GM18508 (cell line): ENCODE results near the gene ASXL1.
"Not testable (repeated sequence)": the region's sequence is repeated elsewhere in the genome, so short reads cannot be mapped to it uniquely, and the experiment has no call there.

Source experiments
- ATAC-seq: cut with Tn5 transposase; IDR thresholded peaks from one replicate; pipeline ENCODE4 v1.9.1; 2021; ENCODE audit warnings: moderate number of reproducible peaks; ENCODE audit not compliant: insufficient read depth, unreplicated experiment

The ASXL1 gene

GRCh38 chr20:32333988-32334885 is 23.9 kb upstream of the ASXL1 start:
- ATAC-seq, result no peak

- ATAC-seq, result no peak
Observed at GRCh38 chr20:32336918-32337347, 21.2 kb upstream of the ASXL1 start.

- ATAC-seq, result no peak
Observed at GRCh38 chr20:32337937-32338661, 20.0 kb upstream of the ASXL1 start.

- ATAC-seq, result no peak
Observed at GRCh38 chr20:32338665-32339064, 19.5 kb upstream of the ASXL1 start.

GRCh38 chr20:32339116-32339515 is 19.0 kb upstream of the ASXL1 start:
- ATAC-seq, result no peak

- ATAC-seq, result not testable (repeated sequence)
Observed at GRCh38 chr20:32341053-32341452, 17.1 kb upstream of the ASXL1 start.

- ATAC-seq, result no peak
Observed at GRCh38 chr20:32343439-32343838, 14.7 kb upstream of the ASXL1 start.

- no peak for ATAC-seq
Observed at GRCh38 chr20:32344835-32345506, 13.2 kb upstream of the ASXL1 start.

- ATAC-seq, result no peak
Observed at GRCh38 chr20:32348207-32348606, 9.9 kb upstream of the ASXL1 start.

GRCh38 chr20:32350421-32350820 is 7.7 kb upstream of the ASXL1 start:
- no peak for ATAC-seq

GRCh38 chr20:32352121-32352720 is 5.9 kb upstream of the ASXL1 start:
- no peak for ATAC-seq

GRCh38 chr20:32353848-32354496 is 4.2 kb upstream of the ASXL1 start:
- no peak for ATAC-seq

- no peak for ATAC-seq
Observed at GRCh38 chr20:32354592-32355416, 3.3 kb upstream of the ASXL1 start.

- no peak for ATAC-seq
Observed at GRCh38 chr20:32355417-32355841, 2.7 kb upstream of the ASXL1 start.

- ATAC-seq, result not testable (repeated sequence)
Observed at GRCh38 chr20:32355907-32356621, 2.1 kb upstream of the ASXL1 start.

- no peak for ATAC-seq
Observed at GRCh38 chr20:32356622-32357374, 1.3 kb upstream of the ASXL1 start.

- no peak for ATAC-seq
Observed at GRCh38 chr20:32357375-32357868, 709 bp upstream of the ASXL1 start.

- ATAC-seq, result no peak
Observed at GRCh38 chr20:32358632-32358882, 426 bp downstream of the ASXL1 start.
